Forelimb muscle (tissue), 1 donor: Measurements from ENCODE around the gene CDK9. TPM values are rescaled to one million over a fixed set of nuclear protein-coding genes. Genes with fewer than 3 reads are reported as not detected.
A peak's percentile ranks its signal among the peaks of the same experiment; 100 is the strongest.

ENCODE experiments used
- DNase-seq: peaks from one replicate; pipeline ENCODE4 v3.0.0-alpha.2; 2013; ENCODE audit warnings: low read depth
- polyA plus RNA-seq: library from polyadenylated mRNA; unstranded; fragments of 120-200 nt; gene quantifications from one replicate; pipeline ENCODE4 v1.2.1, GENCODE V29; 2013; ENCODE audit not compliant: insufficient read length

The CDK9 gene
- polyA plus RNA-seq, 1 donor: 48.2 TPM

GRCh38 chr9:127761491-127761956, 24.3 kb upstream of the CDK9 start:
- no peak for DNase-seq

- DNase-seq: no peak
These were observed 23.6 kb upstream of the CDK9 start for GRCh38 chr9:127762111-127762676.

GRCh38 chr9:127763918-127764384, 21.9 kb upstream of the CDK9 start:
- no peak for DNase-seq

GRCh38 chr9:127765418-127765817, 20.4 kb upstream of the CDK9 start:
- DNase-seq: no peak

GRCh38 chr9:127767410-127767809, 18.4 kb upstream of the CDK9 start:
- DNase-seq: no peak

- no peak for DNase-seq
These were observed 17.9 kb upstream of the CDK9 start for GRCh38 chr9:127767909-127768331.

GRCh38 chr9:127768698-127769097, 17.1 kb upstream of the CDK9 start:
- no peak for DNase-seq

GRCh38 chr9:127769101-127769500, 16.7 kb upstream of the CDK9 start:
- no peak for DNase-seq

GRCh38 chr9:127769929-127770582, 15.8 kb upstream of the CDK9 start:
- no peak for DNase-seq

- no peak for DNase-seq
These were observed 15.3 kb upstream of the CDK9 start for GRCh38 chr9:127770583-127770904.

- DNase-seq: peak; percentile 78
These were observed 14.8 kb upstream of the CDK9 start for GRCh38 chr9:127770905-127771569.

GRCh38 chr9:127771570-127772189, 14.2 kb upstream of the CDK9 start:
- DNase-seq: no peak

GRCh38 chr9:127772603-127773002, 13.2 kb upstream of the CDK9 start:
- DNase-seq: no peak

- DNase-seq: no peak
These were observed 12.6 kb upstream of the CDK9 start for GRCh38 chr9:127773272-127773671.

- no peak for DNase-seq
These were observed 11.9 kb upstream of the CDK9 start for GRCh38 chr9:127773981-127774380.

- DNase-seq: no peak
These were observed 9.5 kb upstream of the CDK9 start for GRCh38 chr9:127776195-127776923.

- DNase-seq: no peak
These were observed 8.9 kb upstream of the CDK9 start for GRCh38 chr9:127776924-127777289.

- no peak for DNase-seq
These were observed 8.4 kb upstream of the CDK9 start for GRCh38 chr9:127777368-127777980.

GRCh38 chr9:127778280-127779135, 7.3 kb upstream of the CDK9 start, which contains the start of gene SH2D3C:
TSS of gene SH2D3C (minus strand) at chr9:127778666. CDS start at chr9:127778627, 39 bp downstream.
- no peak for DNase-seq
